ENCODE results near the gene DIS3. TPM values are rescaled to one million over a fixed set of nuclear protein-coding genes. Genes with fewer than 3 reads are reported as not detected.

DIS3 gene
- total and polyA plus RNA-seq, 2 of the 13 experiments (the other 11 are each of a cell fraction or from before 2014, with no cell fraction given) = 13.2 to 35.0 TPM

DNA sequence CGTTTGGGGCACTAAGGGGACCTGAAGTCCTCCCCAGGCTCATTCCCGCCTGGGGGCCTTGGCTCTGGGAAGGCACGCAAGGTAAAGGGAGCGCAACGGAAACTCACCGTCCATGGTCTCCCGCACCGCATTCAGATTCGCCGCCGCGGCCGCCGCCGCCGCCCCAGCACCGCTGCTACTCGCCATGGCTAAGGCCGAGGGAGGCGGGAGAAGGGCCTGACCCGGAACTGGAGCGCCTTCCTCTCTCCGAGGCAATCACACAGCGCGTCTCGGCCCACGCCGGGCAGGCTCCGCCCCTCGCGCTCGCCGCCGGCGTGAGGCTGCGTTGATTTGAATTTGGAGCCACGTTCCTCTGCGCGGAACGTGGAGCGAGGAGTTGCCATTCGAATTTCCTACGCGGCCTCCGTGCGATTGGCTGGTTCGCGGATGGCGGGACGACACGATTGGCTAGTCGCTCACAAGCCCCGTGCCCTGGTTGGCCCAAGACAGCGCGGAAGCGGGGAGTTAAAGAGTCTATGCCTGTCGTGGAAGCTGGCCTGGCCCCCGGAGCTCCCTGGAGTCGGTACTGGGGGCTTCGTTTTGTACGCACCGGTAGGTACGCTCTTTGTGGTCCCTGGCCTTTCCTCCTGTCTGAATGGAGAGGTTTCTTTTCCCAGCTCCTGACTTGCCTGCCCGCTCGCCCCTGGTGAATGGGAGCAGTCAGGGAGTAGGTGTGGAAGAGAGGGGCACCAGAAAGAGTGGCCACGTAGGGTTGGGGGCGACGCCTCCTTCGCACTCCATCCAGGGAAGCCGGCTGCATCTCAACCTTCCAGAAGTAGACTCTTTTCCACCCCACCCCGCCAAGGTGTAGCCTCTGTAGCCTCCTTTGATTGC, 54.0 kb downstream of the DIS3 start, which contains the start of the genes BORA and MZT1 (continued):
- TF ChIP-seq ZBTB40 (IDR thresholded peaks at IDR 0.05) (no peak), ZBTB40 (CRISPR knock-in tag; IDR thresholded peaks at IDR 0.05) (peak; percentile 88), ZNF772 (CRISPR knock-in tag; IDR thresholded peaks at IDR 0.05) (peak; percentile 41; the same call in 1 of the 2 replicates), ZNF367 (CRISPR knock-in tag; IDR thresholded peaks at IDR 0.05; ENCODE audit: borderline replicate concordance) (peak; percentile 80; the same call in 1 of the 2 replicates), ELF3 (CRISPR knock-in tag; IDR thresholded peaks at IDR 0.05) (peak; percentile 92), ZNF616 (CRISPR knock-in tag; IDR thresholded peaks at IDR 0.05; ENCODE audit: low read depth) (0 out of 2 replicates have a peak, but pooled peaks have one; percentile 45), ZNF253 (CRISPR knock-in tag; IDR thresholded peaks at IDR 0.05; ENCODE audit: borderline replicate concordance) (peak; percentile 99), POLR2AphosphoS5 (IDR thresholded peaks at IDR 0.05; ENCODE audit: low read depth, low read length) (peak; percentile 70), MYNN (CRISPR knock-in tag; IDR thresholded peaks at IDR 0.05; ENCODE audit: low read depth) (no peak), NKX3-1 (CRISPR knock-in tag; IDR thresholded peaks at IDR 0.05) (no peak), ZNF224 (CRISPR knock-in tag; IDR thresholded peaks at IDR 0.05) (0 out of 2 replicates have a peak, but pooled peaks have one; percentile 80), NCOA1 (CRISPR knock-in tag; IDR thresholded peaks at IDR 0.05) (no peak), HBP1 (CRISPR knock-in tag; IDR thresholded peaks at IDR 0.05; ENCODE audit: low read depth) (peak; percentile 61; the same call in 1 of the 2 replicates), HOXA7 (CRISPR knock-in tag; IDR thresholded peaks at IDR 0.05) (peak; percentile 99), SMYD3 (CRISPR knock-in tag; IDR thresholded peaks at IDR 0.05) (peak; percentile 100), KDM1A (CRISPR knock-in tag; IDR thresholded peaks at IDR 0.05) (no peak), REL (CRISPR knock-in tag; conservative IDR thresholded peaks at IDR 0.05) (peak; percentile 100)
- TF ChIP-seq, protein P1, sequence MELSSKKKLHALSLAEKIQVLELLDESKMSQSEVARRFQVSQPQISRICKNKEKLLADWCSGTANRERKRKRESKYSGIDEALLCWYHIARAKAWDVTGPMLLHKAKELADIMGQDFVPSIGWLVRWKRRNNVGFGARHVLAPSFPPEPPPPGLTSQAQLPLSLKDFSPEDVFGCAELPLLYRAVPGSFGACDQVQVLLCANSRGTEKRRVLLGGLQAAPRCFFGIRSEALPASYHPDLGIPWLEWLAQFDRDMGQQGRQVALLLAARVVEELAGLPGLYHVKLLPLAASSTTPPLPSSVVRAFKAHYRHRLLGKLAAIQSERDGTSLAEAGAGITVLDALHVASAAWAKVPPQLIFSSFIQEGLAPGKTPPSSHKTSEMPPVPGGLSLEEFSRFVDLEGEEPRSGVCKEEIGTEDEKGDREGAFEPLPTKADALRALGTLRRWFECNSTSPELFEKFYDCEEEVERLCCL (CRISPR knock-in tag; IDR thresholded peaks at IDR 0.05; ENCODE audit: borderline replicate concordance) = peak; percentile 66; the same call in 1 of the 2 replicates

Measured in HepG2 (cell line).